ENCODE measurements around the gene THSD4.

DNA sequence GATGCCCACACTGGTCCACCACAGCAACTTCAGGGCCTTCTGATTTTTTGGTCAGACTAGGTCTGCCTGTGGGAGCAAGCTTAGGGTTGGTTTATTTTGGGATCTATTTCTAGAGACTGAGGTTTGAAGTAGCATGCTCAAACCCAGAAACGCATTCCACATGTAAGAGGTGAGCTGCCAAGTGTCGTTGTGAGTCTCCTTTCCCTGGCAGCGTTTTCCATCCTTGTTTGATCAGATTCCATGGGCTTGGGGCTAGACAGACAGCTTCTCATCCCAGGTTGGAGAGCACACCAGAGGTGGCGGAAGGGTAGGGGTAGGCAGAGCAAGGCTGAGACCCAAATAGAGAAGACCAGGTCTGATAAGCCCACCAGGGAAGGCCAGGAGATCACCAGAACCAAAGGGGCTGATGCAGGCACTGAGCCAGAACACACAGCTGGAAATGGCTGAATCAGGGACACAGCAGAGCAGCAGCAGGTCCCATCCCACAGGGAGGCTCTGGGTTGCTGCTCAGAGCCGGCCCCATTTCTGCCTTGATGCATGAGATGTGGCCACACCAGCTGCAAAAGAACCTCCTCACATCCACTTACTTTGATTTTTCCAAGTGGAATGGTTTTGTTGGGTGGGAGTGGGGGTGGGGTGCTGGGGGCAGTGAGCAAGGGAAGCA lies 186.8 kb downstream of the THSD4 start:
- TF ChIP-seq, protein P1, sequence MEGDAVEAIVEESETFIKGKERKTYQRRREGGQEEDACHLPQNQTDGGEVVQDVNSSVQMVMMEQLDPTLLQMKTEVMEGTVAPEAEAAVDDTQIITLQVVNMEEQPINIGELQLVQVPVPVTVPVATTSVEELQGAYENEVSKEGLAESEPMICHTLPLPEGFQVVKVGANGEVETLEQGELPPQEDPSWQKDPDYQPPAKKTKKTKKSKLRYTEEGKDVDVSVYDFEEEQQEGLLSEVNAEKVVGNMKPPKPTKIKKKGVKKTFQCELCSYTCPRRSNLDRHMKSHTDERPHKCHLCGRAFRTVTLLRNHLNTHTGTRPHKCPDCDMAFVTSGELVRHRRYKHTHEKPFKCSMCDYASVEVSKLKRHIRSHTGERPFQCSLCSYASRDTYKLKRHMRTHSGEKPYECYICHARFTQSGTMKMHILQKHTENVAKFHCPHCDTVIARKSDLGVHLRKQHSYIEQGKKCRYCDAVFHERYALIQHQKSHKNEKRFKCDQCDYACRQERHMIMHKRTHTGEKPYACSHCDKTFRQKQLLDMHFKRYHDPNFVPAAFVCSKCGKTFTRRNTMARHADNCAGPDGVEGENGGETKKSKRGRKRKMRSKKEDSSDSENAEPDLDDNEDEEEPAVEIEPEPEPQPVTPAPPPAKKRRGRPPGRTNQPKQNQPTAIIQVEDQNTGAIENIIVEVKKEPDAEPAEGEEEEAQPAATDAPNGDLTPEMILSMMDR (conservative IDR thresholded peaks at IDR 0.05; ENCODE audit: low read length): no peak
- TF ChIP-seq EZH2phosphoT487 (IDR thresholded peaks at IDR 0.05; ENCODE audit: borderline replicate concordance): no peak

Measured in Loucy (cell line).